ENCODE data around the gene VTCN1. TPM values are rescaled to one million over a fixed set of nuclear protein-coding genes. Genes with fewer than 3 reads are reported as not detected.

Gene VTCN1
- total RNA-seq, 1 donor from 2014 or later = 0.47 TPM

DNA sequence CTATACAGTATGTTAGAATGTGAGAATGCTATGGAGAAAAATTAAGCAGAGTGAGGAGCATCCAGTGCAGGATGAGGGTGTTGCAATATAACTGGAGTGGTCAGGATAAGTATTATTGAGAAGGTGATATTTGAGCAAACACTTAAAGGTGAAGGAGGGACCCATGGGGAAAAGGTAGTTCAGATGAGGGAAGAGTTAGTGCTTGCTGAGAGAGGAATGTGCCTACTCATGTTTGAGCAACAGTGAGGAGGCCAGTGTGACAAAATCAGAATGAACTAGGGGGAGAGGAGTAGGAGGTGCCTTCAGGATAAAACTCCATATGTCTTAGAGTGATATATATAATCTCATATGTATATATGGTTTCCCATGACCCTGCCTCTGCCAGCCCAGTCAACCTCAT, 82.9 kb downstream of the VTCN1 start:
- H3K4me1 Mint-ChIP-seq = peaks cover 17% of the 10 kb centered on the region
- no peak for DNase-seq (ENCODE audit: low read depth, low spot score)
- no peaks in the 10 kb centered on the region for H3K36me3 Mint-ChIP-seq (ENCODE audit: low read depth)
- no peaks in the 10 kb centered on the region for H3K27me3 Mint-ChIP-seq (ENCODE audit: low read depth)
- TF ChIP-seq, protein P1, sequence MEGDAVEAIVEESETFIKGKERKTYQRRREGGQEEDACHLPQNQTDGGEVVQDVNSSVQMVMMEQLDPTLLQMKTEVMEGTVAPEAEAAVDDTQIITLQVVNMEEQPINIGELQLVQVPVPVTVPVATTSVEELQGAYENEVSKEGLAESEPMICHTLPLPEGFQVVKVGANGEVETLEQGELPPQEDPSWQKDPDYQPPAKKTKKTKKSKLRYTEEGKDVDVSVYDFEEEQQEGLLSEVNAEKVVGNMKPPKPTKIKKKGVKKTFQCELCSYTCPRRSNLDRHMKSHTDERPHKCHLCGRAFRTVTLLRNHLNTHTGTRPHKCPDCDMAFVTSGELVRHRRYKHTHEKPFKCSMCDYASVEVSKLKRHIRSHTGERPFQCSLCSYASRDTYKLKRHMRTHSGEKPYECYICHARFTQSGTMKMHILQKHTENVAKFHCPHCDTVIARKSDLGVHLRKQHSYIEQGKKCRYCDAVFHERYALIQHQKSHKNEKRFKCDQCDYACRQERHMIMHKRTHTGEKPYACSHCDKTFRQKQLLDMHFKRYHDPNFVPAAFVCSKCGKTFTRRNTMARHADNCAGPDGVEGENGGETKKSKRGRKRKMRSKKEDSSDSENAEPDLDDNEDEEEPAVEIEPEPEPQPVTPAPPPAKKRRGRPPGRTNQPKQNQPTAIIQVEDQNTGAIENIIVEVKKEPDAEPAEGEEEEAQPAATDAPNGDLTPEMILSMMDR (conservative IDR thresholded peaks at IDR 0.05) = no peak
- H3K9me3 Mint-ChIP-seq = no peaks in the 10 kb centered on the region
- H3K4me3 Mint-ChIP-seq = no peak overlapping the region
- H3K27ac Mint-ChIP-seq (ENCODE audit: unreplicated experiment) = peak overlapping the region; percentile 14

DNA sequence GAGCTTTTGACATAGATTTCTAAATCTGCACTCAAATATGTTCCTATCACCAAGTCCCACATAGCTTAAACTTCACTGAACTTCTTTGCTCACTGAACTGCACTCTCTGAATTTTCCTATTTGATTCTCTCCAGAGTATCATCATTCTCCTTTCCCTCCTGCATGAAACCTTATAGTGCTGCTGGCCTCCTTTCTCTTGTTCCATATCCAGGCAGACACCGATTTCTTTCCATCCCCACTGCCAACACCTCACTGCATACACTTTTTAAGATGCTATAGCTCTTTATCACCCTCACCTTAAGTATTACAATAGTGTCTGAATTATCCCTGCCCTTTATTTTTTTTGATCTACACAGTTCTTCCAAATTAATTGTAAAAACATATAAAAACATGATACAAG, 86.1 kb downstream of the VTCN1 start:
- Mint-ChIP-seq H3K27ac (ENCODE audit: unreplicated experiment) (no peak overlapping the region), H3K9me3 (no peaks in the 10 kb centered on the region), H3K4me1 (peaks cover 29% of the 10 kb centered on the region), H3K36me3 (ENCODE audit: low read depth) (no peaks in the 10 kb centered on the region), H3K27me3 (ENCODE audit: low read depth) (no peaks in the 10 kb centered on the region), H3K4me3 (no peak overlapping the region)
- TF ChIP-seq, protein P1 (conservative IDR thresholded peaks at IDR 0.05) = no peak
- DNase-seq (ENCODE audit: low read depth, low spot score) = no peak

DNA sequence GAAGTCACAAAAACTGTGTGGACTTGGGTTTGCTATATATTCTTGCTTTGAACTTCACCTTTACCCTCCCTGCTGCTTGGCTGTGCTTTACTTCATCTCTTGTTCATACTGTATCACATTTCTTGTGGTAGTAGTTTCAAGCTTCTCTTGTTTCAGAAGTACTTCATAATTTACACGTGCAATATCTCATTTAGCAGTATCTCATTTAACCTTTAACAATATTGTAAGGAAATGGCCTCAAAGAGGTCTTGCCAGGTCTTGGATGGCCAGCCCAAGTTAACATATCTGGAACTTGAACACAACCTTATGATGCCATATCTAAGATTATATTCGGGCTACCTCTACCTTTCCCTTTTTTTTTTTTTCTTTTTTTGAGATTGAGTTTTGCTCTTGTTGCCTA, 87.5 kb downstream of the VTCN1 start:
- Mint-ChIP-seq H3K27ac (ENCODE audit: unreplicated experiment) (no peak overlapping the region), H3K27me3 (ENCODE audit: low read depth) (no peaks in the 10 kb centered on the region), H3K4me3 (peak overlapping the region; percentile 92), H3K9me3 (no peaks in the 10 kb centered on the region), H3K36me3 (ENCODE audit: low read depth) (no peaks in the 10 kb centered on the region), H3K4me1 (peaks cover 21% of the 10 kb centered on the region)
- no peak for DNase-seq (ENCODE audit: low read depth, low spot score)
- TF ChIP-seq, protein P1 (conservative IDR thresholded peaks at IDR 0.05) = no peak

DNA sequence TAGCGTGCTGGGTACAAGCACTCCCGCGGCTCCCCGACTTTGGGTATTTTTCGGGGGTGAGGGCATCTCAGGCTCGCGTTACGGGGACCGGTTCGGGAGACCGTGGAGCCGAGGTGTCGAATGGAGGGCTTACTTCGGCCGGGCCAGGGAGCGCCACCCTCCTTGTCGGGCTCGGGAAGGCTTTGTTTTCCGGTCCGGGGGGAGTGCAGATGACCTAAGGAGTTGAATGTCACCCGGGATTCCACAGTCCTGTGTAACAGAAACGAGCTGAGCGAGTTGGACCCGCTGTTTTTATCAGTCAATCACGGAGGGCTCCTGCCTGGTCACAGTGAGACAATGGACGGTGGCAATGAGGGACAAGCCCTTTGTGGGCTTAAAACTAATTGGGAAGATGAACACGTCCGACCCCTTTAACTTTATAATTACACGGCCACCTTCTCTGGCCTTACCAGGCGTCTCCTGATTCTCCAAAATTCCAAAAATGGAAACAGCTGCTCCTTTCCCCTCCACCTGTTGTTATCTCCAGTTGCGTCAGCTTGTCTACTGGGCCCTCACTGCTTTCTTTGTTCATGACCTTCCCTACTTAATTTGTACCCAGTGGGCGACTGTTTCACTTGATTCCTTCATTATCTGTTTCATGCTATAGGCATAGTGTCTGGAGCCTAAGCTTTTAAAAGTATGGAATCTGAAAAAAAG, 88.2 kb downstream of the VTCN1 start:
- Mint-ChIP-seq H3K4me1 (peaks cover 22% of the 10 kb centered on the region), H3K9me3 (no peaks in the 10 kb centered on the region), H3K36me3 (ENCODE audit: low read depth) (no peaks in the 10 kb centered on the region), H3K27me3 (ENCODE audit: low read depth) (no peaks in the 10 kb centered on the region), H3K4me3 (peak overlapping the region; percentile 92), H3K27ac (ENCODE audit: unreplicated experiment) (peak overlapping the region; percentile 99)
- TF ChIP-seq, protein P1 (conservative IDR thresholded peaks at IDR 0.05) = peak; percentile 48
- no peak for DNase-seq (ENCODE audit: low read depth, low spot score)

DNA sequence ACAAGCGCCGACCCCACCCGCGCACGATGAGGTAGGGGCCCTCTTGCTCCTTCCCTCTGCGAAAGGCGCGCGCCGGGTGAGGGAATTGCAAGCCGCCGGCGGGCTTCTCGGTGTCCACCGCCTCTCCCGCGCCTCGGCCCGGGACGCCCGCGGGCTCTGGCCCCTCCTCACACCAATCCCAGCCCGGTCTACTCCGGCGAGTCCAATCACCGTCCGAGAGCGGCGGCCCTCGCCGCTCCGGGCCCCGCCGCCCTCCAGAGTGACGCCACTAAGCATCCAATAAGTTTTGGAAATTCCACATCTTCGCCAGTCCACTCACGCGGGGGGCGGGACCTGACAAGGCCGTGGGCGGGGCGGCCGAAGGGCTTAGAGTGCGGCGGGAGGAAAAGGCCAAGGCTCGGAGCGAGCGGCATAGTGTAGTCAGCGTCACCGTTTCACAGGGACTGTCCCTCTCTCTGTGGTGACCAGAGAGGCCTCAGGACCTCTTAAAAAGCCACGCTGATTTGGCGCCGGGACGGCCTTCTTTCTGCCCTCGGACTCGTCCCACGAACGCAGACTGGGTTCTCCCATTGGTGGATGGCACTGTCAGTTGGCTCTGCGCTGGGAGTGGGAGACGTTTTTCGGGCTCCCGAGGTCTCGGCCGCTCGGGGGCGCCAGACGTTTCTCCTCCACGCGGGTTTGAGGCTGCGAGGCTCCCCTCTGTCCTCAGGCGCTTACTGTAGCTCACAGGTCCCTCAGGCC, 89.0 kb downstream of the VTCN1 start, which contains the start of gene TRIM45:
TRIM45 (minus strand) TSS at position 161 of the 741 bp plus-strand sequence. CDS start 548 bp downstream, outside the sequence.
- Mint-ChIP-seq H3K36me3 (ENCODE audit: low read depth) (peaks cover under 1% of the 10 kb centered on the region), H3K9me3 (no peaks in the 10 kb centered on the region), H3K27ac (ENCODE audit: unreplicated experiment) (peak within 1 kb of the TSS; percentile 99), H3K27me3 (ENCODE audit: low read depth) (no peaks in the 10 kb centered on the region), H3K4me3 (peak within 1 kb of the TSS; percentile 92), H3K4me1 (peaks cover 27% of the 10 kb centered on the region)
- TF ChIP-seq, protein P1 (conservative IDR thresholded peaks at IDR 0.05) = peak; percentile 80
- DNase-seq (ENCODE audit: low read depth, low spot score) = peak; percentile 91
